Thoracic aorta (tissue), 2 donors: Measurements from ENCODE around the gene LRRC37B. TPM values are rescaled to one million over a fixed set of nuclear protein-coding genes. Genes with fewer than 3 reads are reported as not detected.
"Not testable (repeated sequence)": the region's sequence is repeated elsewhere in the genome, so short reads cannot be mapped to it uniquely, and the experiment has no call there.

Source experiments
- ATAC-seq: fragments of 150-250 bp; one replicate; pipeline ENCODE4 v1.8.0; 2017; ENCODE audit warnings: low read depth; ENCODE audit not compliant: insufficient number of reproducible peaks, low FRiP score
- DNase-seq: peaks from one replicate; pipeline ENCODE4 v3.0.0-alpha.2; 2020; ENCODE audit warnings: low spot score
- H3K27ac ChIP-seq, 2 donors: fragments of 200-600 bp; sonication (generic); 1 replicate in 1 of 2; 2 replicates in 1 of 2; pipeline ENCODE4 v1.5.1; 2016; ENCODE audit warnings: mild to moderate bottlenecking in 2 of 2, moderate library complexity in 2 of 2
- H3K27me3 ChIP-seq: fragments of 200-600 bp; sonication (generic); replicated peaks from 2 replicates; pipeline ENCODE4 v1.6.0; 2016; ENCODE audit warnings: mild to moderate bottlenecking; ENCODE audit not compliant: insufficient read depth
- H3K36me3 ChIP-seq: fragments of 200-600 bp; sonication (generic); one replicate; pipeline ENCODE4 v1.5.1; 2016
- H3K4me1 ChIP-seq, 2 donors: fragments of 200-600 bp; sonication (generic); 1 replicate in 1 of 2; 2 replicates in 1 of 2; pipeline versions ENCODE4 v1.5.1 to v1.6.0; 2016; ENCODE audit warnings: low read depth in 2 of 2, mild to moderate bottlenecking in 1 of 2; ENCODE audit not compliant: control insufficient read depth in 1 of 2
- H3K4me3 ChIP-seq: fragments of 200-600 bp; sonication (generic); 2 replicates; pipeline ENCODE4 v1.5.1; 2016; ENCODE audit warnings: mild to moderate bottlenecking
- H3K9me3 ChIP-seq: fragments of 200-600 bp; sonication (generic); 2 replicates; pipeline ENCODE4 v1.5.1; 2016
- total RNA-seq, 2 donors: library from RNA; depleted of rRNA; stranded (reverse); fragments of >200 nt; gene quantifications; one replicate each; pipeline versions ENCODE4 v1.1.0 to v1.2.3, GENCODE V29; 2016

Gene LRRC37B
- total RNA-seq, 2 donors from 2014 or later, result 23.3 to 23.4 TPM

DNA sequence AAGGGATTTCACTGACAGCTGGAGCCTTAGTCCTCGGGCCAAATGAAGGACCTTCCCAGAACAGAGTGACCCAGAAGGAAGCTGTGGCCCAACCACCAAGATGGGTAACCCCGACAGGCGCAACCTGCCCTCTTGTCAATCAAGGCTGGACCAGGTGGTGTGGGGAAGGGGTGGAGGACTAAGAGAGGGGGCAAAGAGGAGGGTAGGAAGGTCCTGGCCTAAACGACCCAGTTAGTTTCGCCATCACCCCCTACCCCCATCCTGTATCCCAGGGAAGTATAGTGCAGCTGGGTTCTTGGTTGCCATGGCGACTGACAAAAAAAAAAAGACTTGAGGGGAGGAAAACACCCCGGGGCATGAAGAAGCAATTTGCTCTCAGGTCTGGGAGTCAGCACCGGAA, 54.7 kb downstream of the LRRC37B start:
- not testable (repeated sequence) for H3K4me1 ChIP-seq, H3K27me3 ChIP-seq, H3K9me3 ChIP-seq, H3K4me3 ChIP-seq, DNase-seq, H3K36me3 ChIP-seq, ATAC-seq, H3K27ac ChIP-seq

DNA sequence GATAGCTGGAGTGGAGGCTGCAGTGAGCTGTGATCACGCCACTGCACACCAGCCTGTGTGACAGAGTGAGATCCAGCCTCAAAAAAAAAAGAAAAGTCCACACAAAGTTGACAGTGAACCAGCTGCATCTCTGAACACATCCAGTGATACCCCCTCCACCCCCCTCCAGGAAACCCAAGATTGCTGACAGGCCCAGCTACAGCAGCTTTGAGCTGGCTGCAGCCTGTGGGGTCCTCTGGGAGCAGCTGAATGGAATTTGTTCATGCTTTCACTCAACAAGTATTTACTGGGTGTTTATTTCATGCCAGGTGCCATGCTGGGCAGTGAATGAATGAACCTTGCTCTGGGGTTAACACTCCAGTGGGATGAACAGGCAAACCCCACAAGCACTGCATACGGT, 56.9 kb downstream of the LRRC37B start:
- not testable (repeated sequence) for ATAC-seq, H3K9me3 ChIP-seq, H3K27ac ChIP-seq, DNase-seq, H3K4me3 ChIP-seq, H3K4me1 ChIP-seq, H3K27me3 ChIP-seq, H3K36me3 ChIP-seq

DNA sequence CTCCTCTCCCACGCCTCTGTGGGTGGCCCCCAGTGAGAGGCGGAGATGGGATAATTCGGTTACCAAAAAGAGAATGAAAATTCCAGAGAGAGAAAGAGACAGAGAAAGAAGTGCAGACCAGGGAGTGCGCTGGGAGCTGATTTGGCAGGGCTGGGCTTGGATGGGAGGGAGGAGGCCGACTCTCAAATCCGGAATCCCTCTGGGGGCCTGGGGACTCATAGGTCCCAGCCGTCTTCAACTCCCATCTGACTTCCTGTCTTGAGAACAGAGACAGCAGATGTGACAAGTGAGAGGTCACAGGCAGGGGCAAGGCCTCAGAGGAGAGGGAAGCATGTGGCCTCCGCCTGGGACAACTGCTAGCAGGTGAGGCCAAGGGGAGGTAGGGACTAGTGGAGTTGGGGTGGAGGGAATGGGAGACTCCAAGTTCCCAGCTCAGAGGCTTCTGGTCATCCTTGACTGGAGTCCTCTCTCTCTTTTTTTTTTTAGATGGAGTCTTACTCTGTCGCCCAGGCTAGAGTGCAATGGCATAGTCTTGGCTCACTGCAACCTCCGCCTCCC, 59.0 kb downstream of the LRRC37B start:
- not testable (repeated sequence) for H3K27me3 ChIP-seq, H3K27ac ChIP-seq, ATAC-seq, H3K36me3 ChIP-seq, H3K4me3 ChIP-seq, DNase-seq, H3K9me3 ChIP-seq, H3K4me1 ChIP-seq

DNA sequence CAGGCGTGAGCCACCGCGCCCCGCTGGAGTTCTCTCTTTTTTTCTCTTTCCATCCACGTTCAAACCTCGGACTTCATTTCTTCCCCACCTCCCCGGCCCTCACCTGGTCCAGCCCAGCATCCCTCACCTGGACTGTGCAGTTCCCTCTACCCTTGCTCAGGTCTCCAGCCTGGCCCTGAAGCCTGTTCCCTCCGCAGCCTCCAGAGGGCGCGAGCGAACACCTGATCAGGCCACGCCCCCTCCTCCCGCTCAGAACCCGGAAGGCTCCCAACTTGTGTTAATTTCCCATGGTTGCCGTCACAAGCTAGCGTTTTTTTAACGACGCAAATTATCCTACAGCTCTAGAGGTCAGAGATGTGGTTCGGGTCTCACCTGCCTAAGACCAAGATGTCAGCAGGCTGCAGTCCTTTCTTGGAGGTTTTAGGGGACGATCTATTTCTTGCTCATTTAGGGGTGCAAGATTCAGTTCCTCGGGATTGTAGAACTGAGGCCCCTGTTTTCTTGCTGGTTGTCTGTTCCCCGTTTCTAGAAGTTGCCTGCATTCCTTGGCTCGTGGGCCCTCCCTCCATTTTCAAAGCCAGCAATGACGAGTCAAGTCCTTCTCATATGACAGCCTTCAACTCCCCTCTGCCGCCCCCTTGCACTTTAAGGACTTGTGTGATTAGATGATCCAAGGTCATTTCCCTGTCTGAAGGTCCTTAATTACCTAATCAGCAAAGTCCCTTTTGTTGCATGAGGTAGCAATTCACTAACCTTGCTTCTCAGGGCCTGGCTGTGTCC, 59.9 kb downstream of the LRRC37B start:
- peak overlapping the region; percentile 64 for H3K4me3 ChIP-seq
- not testable (repeated sequence) for DNase-seq, H3K27me3 ChIP-seq, H3K9me3 ChIP-seq, H3K4me1 ChIP-seq, H3K27ac ChIP-seq, H3K36me3 ChIP-seq
- peak; percentile 57 for ATAC-seq

DNA sequence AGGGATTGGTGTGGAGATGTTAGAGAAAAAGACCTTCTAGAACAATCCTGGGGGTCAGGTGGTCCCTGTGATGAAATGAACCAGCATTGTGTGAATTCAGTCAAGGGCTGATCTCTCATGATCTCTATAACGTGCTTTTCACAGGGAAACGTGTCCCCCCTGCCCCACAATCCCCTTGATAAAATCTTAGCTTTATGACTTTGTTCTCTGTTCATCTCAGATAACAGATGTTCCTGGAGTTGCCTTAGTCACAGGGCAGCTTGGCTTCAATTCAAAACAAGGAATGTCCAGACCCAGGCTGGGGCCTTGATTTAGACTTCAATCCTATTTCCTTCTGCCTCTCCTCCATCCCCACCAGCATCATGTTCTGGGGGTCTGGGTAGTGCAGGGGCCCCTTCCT, 61.9 kb downstream of the LRRC37B start:
- H3K27me3 ChIP-seq, H3K4me3 ChIP-seq, H3K27ac ChIP-seq, H3K4me1 ChIP-seq, ATAC-seq, H3K9me3 ChIP-seq, DNase-seq, H3K36me3 ChIP-seq: not testable (repeated sequence)

DNA sequence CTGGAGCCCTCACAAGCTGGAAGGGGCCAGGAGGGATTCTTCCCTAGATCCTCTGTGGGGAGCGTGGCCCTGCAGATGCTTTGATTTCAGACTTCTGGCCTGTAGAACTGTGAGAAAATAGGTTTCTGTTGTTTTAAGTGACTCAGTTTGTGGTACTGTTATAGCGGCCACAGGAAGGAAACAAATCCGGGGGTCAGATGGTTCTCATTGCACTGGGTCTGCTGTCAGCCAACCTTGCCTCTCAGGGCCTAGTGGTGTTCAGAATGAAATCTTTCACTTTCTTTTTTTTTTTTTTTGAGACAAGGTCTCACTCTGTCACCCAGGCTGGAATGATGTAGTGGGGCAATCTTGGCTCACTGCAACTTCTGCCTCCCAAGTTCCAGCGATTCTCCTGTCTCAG, 64.8 kb downstream of the LRRC37B start:
- not testable (repeated sequence) for ATAC-seq, H3K27ac ChIP-seq, H3K4me1 ChIP-seq, H3K9me3 ChIP-seq, H3K27me3 ChIP-seq, H3K4me3 ChIP-seq, H3K36me3 ChIP-seq, DNase-seq

DNA sequence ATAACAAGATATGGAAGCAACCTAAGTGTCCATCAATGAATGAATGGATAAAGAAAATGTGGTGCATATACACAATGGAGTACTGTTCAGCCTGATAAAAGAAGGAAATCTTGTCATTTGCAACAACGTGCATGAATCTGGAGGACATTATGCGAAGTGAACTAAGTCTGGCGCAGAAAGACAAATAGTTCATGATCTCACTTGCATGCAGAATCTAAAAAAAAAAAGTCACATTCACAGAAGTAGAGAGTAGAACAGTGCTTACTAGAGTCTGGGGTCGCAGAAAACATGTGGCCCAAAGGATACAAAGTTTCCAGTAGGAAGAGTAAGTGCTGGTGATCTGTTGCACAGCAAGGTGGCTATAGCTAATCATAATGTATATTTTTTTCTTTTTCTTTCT, 65.9 kb downstream of the LRRC37B start:
- not testable (repeated sequence) for H3K4me3 ChIP-seq, H3K36me3 ChIP-seq, H3K9me3 ChIP-seq, DNase-seq, H3K4me1 ChIP-seq, H3K27ac ChIP-seq, H3K27me3 ChIP-seq, ATAC-seq

DNA sequence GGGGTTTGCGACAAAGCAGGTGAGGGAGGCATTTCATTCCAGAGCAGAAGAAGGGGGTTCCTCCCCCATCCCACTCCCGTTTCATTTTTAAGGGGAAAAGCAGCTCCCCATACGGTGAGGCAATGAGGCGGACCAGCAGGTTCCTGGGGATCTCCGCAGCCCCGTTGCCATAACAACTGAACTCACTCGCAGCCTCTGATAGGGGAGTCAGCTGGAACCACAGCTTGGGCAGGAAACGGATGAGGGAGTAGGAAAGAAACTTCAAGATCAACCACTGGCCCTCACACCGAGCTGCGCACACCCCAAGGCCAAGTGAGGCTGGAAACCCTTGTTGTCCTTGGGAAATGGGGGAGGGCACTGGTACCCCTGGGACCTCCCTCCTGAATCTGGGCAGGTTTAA, 72.6 kb downstream of the LRRC37B start:
- not testable (repeated sequence) for H3K27ac ChIP-seq, DNase-seq, H3K36me3 ChIP-seq, H3K27me3 ChIP-seq, H3K4me1 ChIP-seq, H3K9me3 ChIP-seq, ATAC-seq
- H3K4me3 ChIP-seq, result peak overlapping the region; percentile 21

DNA sequence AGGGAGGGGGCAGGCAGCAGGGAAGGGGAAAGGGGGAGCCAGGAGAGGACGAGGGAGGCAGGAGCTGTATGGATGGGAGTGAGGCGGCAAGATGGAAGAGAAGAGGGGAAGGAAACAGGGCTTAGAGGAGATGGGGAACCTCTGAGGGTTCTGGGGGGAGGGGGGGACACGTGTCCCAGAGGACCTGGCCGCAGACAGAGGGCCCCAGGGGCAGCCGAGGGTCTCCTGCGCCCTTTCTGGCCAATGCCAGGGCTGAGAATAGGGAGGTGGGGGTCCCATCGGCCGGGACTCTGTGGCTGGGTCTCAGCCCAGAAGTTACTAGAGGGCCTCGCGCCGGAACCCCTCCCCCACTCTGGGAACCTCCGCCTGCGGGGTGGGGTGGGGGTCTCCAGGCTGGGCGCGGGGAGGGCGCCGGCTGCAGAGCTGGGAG, 76.4 kb downstream of the LRRC37B start:
- H3K4me1 ChIP-seq, DNase-seq, H3K9me3 ChIP-seq, H3K36me3 ChIP-seq, H3K27ac ChIP-seq, H3K27me3 ChIP-seq, ATAC-seq: not testable (repeated sequence)
- H3K4me3 ChIP-seq, result peak overlapping the region; percentile 70

DNA sequence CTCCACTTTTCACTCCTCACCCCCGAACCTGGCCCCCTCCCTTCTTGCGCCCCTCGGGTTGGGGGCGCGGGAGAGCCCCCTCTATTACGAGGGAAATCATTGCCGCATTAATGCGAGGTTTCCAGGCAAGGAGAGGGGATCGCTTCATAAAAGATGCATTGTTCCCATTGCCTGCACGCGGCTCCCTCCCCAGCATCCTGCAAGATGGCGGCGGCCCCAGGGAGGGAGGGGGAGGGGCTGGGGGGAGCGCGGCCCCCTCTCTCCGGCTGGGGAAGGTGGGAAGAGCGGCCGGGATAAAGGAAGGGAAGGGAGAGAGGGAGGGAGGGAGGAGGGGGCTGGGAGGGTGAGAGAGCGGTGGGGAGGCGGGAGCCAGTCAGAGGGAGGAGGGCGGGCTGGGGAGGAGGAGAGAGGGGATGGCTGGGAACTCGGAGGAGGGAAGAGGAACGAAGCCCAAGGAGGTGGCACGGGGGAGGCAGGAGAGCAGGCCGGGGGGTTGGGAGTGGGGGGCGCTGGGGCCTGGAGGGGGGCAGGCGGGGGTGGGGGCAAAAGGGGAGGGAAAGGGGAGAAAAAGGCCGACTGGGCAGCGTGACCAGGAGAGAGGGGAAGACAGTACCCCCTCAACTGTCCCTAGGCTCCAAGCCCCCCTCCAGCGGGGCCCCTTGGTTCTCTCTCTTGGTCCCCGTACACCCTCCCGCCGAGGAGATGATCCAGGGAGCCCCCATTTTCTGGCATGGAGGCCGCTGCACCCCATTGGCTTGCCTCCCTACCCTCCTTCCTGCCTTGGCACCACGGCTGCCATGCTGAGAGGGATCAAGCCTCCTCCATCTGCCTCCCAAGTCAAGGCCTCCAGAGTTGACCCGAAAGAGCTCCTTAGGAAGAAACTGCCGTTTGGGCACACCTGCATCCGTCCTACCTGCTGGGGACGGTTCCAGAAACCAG, 77.1 kb downstream of the LRRC37B start:
- H3K9me3 ChIP-seq, DNase-seq, H3K36me3 ChIP-seq, H3K27me3 ChIP-seq, H3K4me1 ChIP-seq, H3K27ac ChIP-seq: not testable (repeated sequence)
- peak; percentile 60 for ATAC-seq
- peak overlapping the region; percentile 70 for H3K4me3 ChIP-seq

DNA sequence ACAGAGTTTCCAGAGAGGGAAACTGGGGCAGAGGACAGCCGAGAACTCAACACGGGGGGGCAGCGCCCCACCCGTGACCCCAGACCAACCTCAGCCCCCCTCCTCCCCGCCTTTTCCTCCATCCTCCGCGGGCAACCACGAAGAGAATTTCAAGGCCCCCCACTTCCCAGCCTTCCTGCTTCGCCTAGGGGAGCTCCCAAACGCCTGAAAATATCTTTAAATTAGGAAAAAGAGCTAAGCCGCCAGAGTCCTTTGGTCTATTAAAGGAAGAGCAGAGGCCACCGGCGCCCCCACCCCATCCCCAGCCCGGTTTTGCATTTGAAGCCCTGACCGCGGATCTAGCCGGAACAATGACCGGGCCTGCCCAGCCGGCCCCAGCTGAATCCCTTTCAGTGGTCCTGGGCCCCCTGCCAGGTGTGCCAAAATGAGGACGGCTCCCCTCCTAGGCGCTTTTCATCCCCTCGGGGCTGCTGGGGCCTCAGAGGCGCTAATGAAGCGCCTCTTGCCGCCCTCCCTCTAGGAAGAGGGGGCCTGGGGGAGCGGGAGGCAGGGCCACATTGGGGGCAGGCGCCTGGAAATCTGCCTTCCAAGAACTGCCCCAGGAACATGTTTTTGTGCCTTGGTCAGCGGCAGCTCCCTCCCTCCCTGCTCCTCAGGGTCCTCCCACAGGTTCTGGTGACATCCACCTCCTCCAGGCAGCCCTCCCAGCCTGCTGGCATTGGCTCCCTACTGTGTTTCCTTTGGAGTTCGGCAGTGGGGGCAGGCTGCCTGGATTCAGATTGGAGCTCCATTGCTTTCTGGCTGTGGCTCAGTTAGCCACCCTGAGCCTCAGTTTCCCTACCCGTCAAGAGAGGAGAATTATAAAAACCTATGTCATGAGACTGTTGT, 78.0 kb downstream of the LRRC37B start:
- not testable (repeated sequence) for DNase-seq, ATAC-seq

More for the DNA sequence above, 78.0 kb downstream of the LRRC37B start:
- not testable (repeated sequence) for H3K36me3 ChIP-seq, H3K4me3 ChIP-seq, H3K9me3 ChIP-seq, H3K4me1 ChIP-seq, H3K27me3 ChIP-seq, H3K27ac ChIP-seq
